Middle frontal gyrus (tissue), 1 donor: ENCODE measurements around the gene CENPVL2.
"Not testable (repeated sequence)": the region's sequence is repeated elsewhere in the genome, so short reads cannot be mapped to it uniquely, and the experiment has no call there.

Experiments used
- DNase-seq: peaks from one replicate; pipeline ENCODE4 v3.0.0-alpha.2; 2015; ENCODE audit warnings: low spot score; ENCODE audit errors: extremely low spot score

The CENPVL2 gene

GRCh38 chrX:51682720-51683062 lies at the start of gene CENPVL2:
Gene CENPVL2 (minus strand): TSS chrX:51682831. CDS start chrX:51682831, 0 bp downstream.
- DNase-seq: not testable (repeated sequence)

- no peak for DNase-seq
These were observed 45.6 kb upstream of the CENPVL2 start for GRCh38 chrX:51728202-51728601.

DNA sequence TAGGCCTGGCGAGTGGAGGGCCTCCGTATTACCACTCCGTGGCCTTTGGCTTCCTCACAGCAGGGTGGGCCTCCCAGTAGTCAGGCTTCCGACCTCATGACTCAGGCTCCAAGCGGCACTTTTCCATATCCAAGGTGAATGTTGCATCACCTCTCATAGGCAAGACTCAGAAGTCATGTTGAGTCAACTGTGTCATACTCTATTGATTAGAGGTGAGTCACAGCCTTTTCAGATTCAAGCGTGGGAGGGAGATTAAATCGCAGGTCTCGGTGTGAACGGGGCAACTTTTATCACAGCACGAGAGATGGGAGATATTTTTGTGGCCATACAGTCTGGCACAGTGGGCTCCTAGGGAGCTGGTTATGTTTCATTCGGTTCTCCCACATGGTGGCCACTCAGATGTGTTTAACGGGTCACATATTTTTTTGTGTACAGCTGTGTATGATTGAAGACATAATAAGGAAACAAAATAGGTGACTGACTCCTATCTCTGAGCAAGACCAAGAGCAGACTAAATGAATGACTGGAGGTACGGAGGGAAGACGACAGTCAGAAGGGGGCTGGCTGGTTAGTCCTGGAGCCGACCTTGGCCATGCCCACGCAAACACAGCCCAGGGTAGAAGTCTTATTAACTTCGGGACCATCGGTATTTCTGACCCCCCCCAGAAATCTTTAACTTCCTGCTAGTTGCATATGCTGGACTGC lies 30.5 kb upstream of the CENPVL2 start:
- DNase-seq: not testable (repeated sequence)

- DNase-seq: not testable (repeated sequence)
These were observed 27.9 kb upstream of the CENPVL2 start, which contains the start of gene CENPVL1 for GRCh38 chrX:51710277-51711164. Gene CENPVL1 (plus strand): TSS chrX:51710512. CDS start chrX:51710512, 0 bp downstream.

- no peak for DNase-seq
These were observed 14.8 kb upstream of the CENPVL2 start for GRCh38 chrX:51697397-51697796.

GRCh38 chrX:51694254-51694653 lies 11.6 kb upstream of the CENPVL2 start:
- no peak for DNase-seq

- not testable (repeated sequence) for DNase-seq
These were observed 567 bp downstream of the CENPVL2 start for GRCh38 chrX:51681808-51682719.

DNA sequence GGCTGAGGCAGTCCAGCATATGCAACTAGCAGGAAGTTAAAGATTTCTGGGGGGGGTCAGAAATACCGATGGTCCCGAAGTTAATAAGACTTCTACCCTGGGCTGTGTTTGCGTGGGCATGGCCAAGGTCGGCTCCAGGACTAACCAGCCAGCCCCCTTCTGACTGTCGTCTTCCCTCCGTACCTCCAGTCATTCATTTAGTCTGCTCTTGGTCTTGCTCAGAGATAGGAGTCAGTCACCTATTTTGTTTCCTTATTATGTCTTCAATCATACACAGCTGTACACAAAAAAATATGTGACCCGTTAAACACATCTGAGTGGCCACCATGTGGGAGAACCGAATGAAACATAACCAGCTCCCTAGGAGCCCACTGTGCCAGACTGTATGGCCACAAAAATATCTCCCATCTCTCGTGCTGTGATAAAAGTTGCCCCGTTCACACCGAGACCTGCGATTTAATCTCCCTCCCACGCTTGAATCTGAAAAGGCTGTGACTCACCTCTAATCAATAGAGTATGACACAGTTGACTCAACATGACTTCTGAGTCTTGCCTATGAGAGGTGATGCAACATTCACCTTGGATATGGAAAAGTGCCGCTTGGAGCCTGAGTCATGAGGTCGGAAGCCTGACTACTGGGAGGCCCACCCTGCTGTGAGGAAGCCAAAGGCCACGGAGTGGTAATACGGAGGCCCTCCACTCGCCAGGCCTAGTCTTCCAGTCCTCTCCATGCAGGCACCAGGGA lies 2.8 kb downstream of the CENPVL2 start:
- not testable (repeated sequence) for DNase-seq

- no peak for DNase-seq
These were observed 16.6 kb downstream of the CENPVL2 start for GRCh38 chrX:51665981-51666380.

- DNase-seq: no peak
These were observed 39.3 kb downstream of the CENPVL2 start for GRCh38 chrX:51643377-51643776.

DNA sequence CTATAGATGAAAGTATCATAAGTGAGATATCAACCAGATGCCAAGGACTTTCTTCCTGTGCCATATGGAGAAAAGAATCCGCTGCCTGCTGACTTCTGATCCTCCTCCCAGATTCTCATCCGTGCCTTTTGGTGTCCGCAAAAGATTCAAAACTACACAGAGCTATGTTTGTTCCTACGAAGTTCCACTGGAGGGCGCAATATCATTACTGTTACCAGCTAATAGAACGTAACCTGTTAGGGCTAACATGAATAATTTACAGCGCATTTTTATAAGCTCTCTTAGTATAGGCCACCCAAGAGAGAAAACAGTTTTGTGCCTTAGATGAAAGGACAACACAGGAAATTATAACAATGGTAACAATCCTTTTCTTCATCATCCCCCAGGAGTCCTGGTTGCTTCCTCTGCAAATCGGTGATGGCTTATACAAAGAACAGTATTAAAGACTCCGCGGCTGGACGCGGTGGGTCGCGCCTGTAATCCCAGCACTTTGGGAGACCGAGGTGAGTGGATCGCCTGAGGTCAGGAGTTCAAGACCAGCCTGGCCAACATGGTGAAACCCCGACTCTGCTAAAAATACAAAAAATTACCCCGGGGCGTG lies 41.1 kb downstream of the CENPVL2 start:
- DNase-seq: peak; percentile 16

GRCh38 chrX:51636511-51636910 lies 46.1 kb downstream of the CENPVL2 start:
- DNase-seq: not testable (repeated sequence)
